Stimulated activated CD4-positive, alpha-beta T cell treated with anti-CD3 and anti-CD28 coated beads, Interleukin-2, amount 100 ng/mL, for 24 hours (primary cell): ENCODE results near the gene CAVIN2.
A peak's percentile ranks its signal among the peaks of the same experiment; 100 is the strongest.

Source experiments
- DNase-seq, 2 donors: peaks; one replicate each; pipeline ENCODE4 v3.0.0-alpha.2; 2020

The CAVIN2 gene

DNA sequence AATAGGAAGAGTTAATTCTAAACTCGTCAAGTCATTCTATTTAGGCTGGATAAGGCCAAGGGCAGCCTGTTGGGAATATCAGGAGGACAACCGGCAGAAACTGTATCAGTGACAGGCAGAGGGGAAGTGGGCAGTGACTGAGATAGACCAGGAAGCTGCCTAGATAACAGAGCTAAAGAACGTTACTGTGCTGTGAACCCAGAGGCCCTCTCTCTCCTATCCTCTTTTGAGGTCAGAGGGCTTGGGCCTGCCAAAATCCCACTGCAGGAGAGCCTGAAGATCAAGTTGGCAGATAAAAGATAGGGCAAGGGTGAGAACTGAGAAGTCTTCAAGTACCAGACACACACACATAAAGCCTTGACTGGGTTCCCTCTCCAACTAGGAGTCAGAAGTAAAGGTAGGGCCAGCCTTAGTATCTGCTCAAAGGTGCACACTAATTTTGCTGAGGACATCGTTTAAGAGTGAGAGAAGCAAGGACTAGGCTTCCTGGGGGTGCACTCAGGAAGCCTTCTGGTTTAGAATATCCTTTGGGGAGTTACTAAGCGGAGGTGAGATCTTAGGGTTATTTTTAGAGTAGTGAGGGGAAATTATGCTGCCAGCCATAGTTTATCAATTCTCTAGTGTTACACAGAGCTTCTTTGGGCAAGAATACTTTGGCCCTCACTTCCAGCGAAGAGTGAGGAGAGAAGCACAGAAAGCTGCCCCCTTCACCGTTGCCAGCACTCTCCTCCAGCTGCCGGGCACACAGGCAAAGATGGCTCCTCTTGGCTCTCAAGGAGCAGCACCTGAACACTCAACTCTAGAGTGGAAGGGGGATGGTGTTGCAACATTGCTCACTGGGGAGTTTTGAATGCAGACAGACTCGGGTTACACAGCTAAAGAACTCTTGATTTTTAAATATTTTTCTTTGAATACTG is 9.8 kb downstream of the CAVIN2 start:
- DNase-seq: no peak

- no peak for DNase-seq
Measured at GRCh38 chr2:191836471-191836852, 10.4 kb downstream of the CAVIN2 start.

- no peak for DNase-seq
Measured at GRCh38 chr2:191835539-191836350, 11.1 kb downstream of the CAVIN2 start.

DNA sequence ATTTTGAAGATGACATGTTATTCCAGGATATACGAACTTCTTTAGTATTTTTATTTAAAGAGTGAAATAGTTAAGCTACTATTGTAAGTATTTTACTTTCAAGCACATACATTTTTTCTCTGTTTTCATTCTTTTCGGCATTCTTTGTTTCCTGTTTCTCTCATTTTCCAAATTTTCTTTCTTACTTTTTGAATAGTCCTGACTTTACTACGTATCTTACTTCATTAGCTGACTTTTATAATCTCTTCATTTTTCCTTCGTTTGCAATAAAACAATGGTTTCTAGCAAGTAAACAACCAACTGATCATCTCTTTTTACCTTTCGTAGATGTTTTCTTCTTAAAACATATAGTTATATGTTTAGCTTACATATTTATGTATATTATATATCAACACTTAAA is 11.8 kb downstream of the CAVIN2 start:
- no peak for DNase-seq

DNA sequence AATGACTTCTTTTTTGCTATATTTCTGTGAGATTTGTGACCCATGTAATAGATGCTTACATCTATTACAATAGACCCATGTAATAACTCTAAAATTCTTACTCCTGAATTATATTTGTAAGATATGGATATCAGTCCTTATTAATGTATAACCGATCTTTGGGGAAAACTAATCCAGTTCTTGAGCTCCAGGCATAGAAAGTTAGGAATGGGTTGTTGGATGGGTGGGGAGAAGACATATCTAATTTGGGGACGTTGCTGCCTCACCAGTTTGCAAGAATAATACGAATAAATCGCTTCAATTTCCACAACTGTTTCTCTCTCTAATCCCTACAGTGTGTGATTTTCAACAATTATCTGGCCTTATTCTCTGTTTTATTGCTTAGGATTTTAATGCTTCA is 13.5 kb downstream of the CAVIN2 start:
- no peak for DNase-seq

DNA sequence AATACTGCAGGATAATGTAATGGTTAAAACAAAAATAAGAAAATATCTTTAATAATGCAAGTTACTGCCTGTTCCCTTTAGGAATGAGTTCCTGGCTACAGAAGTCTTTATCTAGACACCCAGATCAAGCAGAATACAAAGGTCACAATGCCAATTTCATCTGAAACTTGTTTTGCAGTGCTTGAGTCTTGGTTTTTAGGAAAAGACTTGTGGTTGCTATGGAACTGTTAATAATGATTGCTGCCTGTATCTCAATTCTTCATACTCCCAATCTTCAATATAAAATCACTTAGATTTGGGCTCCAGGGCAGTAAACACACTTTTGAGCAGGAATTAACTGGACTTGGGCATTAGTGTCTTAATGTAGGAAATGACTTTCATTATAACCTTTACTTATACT is 14.2 kb downstream of the CAVIN2 start:
- DNase-seq: no peak

DNA sequence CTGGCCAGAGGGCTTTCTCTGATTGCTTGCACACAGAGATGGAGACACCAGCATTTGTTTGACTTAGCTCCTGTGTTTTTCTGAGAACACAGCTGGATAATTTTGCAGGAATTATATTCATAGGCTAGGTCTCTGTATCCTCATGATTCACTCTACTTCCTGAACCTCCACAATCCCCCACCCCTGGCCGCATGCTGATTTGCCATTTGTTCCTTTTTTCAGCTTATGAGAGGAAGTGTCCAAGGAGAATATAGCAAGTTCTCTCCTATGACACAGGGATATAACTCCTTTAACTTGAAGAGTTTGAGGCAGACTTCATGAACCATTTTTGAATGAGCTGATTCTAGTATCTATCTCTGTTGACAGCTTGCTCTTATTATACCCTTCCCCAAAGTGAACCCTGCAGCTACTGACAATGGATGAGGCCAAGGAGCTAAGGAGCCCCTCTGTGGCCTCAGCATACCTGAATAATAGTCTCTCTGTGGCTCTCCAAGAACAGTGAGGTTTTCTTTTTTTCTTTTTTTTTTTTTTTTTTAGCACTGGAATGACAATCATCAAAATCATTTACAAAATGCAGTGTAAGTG is 15.4 kb downstream of the CAVIN2 start:
- DNase-seq: no peak

DNA sequence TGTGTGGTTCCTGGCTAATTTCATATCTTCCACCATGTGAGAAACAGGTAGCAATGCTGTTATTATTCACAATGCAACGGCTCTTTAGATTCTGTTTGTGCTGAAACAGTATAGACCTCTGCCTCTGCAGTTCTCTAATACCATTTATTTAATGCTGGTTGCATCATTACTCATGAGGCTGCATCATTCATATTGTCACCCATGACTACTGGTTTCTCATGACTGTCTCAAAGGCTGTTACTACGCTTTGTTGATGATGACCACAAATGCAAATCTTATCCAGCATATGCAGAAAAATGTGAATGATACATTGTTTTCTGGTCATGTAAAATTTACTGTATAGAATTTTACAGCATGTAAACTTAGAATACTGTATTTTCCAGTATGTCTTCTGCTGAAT is 22.5 kb downstream of the CAVIN2 start:
- no peak for DNase-seq

- no peak for DNase-seq
Measured at GRCh38 chr2:191821078-191821477, 25.8 kb downstream of the CAVIN2 start.

GRCh38 chr2:191818725-191819350 is 28.1 kb downstream of the CAVIN2 start:
- DNase-seq: no peak

DNA sequence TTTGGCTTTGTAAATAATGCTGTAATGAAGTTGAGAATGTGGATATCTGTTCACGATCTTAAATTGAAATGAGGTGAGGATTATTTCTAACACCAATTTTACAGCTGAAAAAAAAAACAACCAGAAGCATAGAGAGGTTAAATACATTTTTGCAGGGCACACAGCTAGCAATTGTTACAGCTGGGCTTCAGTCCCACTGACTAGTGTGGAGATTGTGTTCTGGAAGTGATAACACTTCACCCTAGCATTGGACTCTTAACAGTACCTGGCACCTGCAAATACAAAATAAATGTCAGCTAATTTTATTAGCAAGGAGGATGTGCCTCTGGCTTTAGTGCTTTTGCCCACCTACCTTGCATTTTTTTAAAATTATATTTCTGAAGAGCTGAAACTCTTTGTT is 28.8 kb downstream of the CAVIN2 start:
- no peak for DNase-seq

DNA sequence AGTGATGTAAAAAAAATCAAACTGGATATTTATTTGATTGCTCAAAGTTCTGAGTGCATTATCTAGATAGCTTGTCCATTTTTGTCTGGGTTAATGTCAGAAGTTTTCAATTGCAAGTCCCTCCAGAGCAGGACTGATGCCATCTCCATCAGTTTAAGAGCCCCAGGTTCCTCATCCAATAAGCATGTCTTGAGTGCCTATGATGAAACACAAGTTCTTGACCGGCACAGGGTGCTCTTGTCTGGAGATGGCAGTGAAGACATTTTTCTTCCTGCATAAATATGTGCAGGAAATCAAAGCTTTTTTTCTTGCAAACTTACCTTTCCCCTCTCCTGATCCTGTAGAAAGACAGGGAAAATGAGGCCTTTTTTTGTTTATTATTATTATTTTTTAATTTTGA is 31.9 kb downstream of the CAVIN2 start:
- DNase-seq: no peak

- no peak for DNase-seq
Measured at GRCh38 chr2:191813943-191814342, 32.9 kb downstream of the CAVIN2 start.

DNA sequence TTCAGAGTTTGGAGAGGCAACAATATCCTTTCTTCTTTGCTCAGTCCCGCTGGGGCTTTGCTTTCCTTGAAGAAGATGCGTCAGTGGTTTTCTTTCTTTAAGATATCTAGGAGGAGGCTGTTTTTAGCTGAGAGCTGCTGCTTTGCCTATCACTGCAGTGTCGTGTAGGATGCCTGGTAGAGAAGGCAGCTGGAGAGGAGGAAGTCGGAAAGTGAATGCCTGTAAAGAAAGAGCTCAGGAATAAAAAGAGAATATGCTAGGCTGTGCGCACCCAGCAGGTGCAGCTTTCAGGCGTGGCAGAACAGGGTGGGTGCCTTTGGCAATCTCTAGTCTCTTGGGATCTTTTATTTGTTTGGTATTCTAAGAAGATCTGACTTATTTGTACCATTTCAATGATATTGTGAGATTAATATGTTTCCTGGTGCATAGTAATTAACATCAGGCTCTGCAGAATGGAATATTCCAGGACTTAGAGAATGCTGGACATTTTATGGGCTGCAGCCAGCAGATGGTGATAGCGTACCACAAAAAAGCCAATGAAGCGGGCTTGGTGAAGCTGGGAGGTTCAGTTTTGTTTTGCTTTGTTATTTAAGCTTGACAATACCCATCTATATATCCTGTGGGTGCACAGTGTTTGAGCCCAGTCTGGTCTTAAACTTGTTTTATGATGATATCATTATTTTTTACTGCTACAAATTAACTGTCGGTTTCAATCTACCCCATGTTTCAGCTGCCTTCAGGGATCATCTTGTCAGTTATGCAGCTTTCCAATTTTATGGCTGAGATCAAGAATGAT is 34.9 kb downstream of the CAVIN2 start:
- peak; percentile 35 to 50 for DNase-seq

- no peak for DNase-seq
Measured at GRCh38 chr2:191806396-191806795, 40.5 kb downstream of the CAVIN2 start.

- no peak for DNase-seq
Measured at GRCh38 chr2:191804766-191805165, 42.1 kb downstream of the CAVIN2 start.

GRCh38 chr2:191803007-191803406 is 43.9 kb downstream of the CAVIN2 start:
- DNase-seq: no peak

DNA sequence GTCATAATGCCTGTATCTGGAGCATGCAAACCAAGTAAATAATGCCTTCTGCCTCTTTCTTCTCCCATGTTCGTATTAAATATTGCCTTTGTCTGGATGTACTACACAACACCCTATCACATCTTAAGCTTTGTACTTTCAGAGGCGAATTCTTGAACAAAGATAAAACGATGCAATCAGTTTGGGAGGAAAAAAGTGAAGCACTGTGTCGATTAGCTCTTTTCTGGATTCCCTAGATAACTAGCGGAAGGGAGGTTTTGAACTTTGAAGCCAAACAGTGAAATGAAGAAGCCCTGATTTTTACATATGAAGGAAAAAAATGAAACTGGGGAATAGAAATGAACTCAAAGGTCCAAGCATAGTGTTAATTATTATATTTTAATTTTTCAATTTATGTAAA is 44.7 kb downstream of the CAVIN2 start:
- no peak for DNase-seq

DNA sequence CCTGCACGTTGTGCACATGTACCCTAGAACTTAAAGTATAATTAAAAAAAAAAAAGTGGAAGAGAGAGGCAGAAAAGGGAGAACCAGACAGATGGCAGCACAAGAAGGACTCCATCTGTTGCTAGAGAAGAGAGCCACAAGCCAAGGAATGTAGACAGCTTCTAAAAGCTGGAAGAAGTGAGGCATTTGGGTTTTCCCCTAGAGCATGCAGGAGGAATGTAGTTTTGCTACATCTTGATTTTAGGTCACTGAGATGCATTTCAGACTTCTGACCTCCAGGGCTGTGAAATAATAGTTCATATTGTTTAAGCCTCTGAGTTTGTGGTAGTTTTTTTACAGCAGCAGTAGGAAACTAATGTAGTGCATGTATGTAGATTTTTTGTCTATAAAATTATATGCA is 46.0 kb downstream of the CAVIN2 start:
- DNase-seq: no peak

DNA sequence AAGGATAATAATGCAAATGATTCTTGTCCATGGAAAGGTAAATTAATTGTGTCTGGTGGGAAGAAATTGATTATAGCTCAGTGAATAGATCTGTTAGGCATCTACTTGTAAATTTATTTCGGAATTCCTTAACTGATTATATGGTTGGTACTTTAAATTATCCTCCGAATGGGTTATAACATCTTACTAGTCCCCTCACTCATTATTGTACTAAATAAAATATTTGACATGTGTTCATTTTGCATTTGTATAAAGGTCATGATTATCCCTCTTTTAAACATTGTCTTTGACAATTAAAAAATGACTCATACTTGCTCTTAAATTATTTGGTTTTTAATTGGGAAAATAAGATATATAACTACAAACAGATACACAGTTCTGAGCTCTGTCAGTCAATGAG is 47.4 kb downstream of the CAVIN2 start:
- no peak for DNase-seq

GRCh38 chr2:191797942-191798876 is 48.7 kb downstream of the CAVIN2 start:
- DNase-seq: no peak
